A549 (cell line): ENCODE data around the gene POMT2.

ENCODE experiments used
- BHLHE40 ChIP-seq: IDR thresholded peaks from 2 replicates; pipeline ENCODE4 v1.6.1; 2012; ENCODE audit warnings: low read depth, low read length, inconsistent platforms
- CEBPB ChIP-seq, 2 experiments: fragments of >200 bp in 1 of 2; sonication (Bioruptor Twin) in 1 of 2; formaldehyde crosslinking in 1 of 2; IDR thresholded peaks; 2 replicates each; pipeline ENCODE4 v1.6.1; 2012 to 2016
- CHD4 ChIP-seq: fragments of 200-600 bp; sonication (generic); IDR thresholded peaks from 2 replicates; pipeline ENCODE4 v1.6.1; 2016; ENCODE audit warnings: antibody characterized with exemption, mild to moderate bottlenecking, borderline replicate concordance
- HOXA7 ChIP-seq: fragments of 250-450 bp; sonication (Bioruptor Pico); IDR thresholded peaks from 2 replicates; pipeline ENCODE4 v1.5.0; 2020; ENCODE audit warnings: mild to moderate bottlenecking, moderate library complexity
- JUNB ChIP-seq: fragments of >200 bp; sonication (Bioruptor Twin); formaldehyde crosslinking; IDR thresholded peaks from 2 replicates; pipeline ENCODE4 v1.6.1; 2016
- KDM5A ChIP-seq: fragments of 200-600 bp; sonication (generic); IDR thresholded peaks from 2 replicates; pipeline ENCODE4 v1.6.1; 2016; ENCODE audit warnings: antibody characterized with exemption, mild to moderate bottlenecking
- POLR2A ChIP-seq: IDR thresholded peaks from 2 replicates; pipeline ENCODE4 v1.6.1; 2012; ENCODE audit warnings: mild to moderate bottlenecking, low read length
- RCOR1 ChIP-seq: fragments of 150-350 bp; IDR thresholded peaks from 2 replicates; pipeline ENCODE4 v1.6.1; 2014; ENCODE audit warnings: antibody characterized with exemption, low read length, low read depth
- SREBF2 ChIP-seq: fragments of 450-650 bp; IDR thresholded peaks from 2 replicates; pipeline ENCODE4 v1.6.1; 2014; ENCODE audit warnings: mild to moderate bottlenecking, moderate library complexity
- ZC3H11A ChIP-seq: fragments of 450-650 bp; IDR thresholded peaks from 2 replicates; pipeline ENCODE4 v1.6.1; 2014; ENCODE audit warnings: antibody characterized with exemption, mild to moderate bottlenecking
- TF ChIP-seq, protein P1 (sequence below): fragments of >200 bp; sonication (Bioruptor Twin); formaldehyde crosslinking; IDR thresholded peaks from 3 replicates; pipeline ENCODE4 v1.5.1; 2016
- TF ChIP-seq, protein P2 (sequence below): fragments of 450-650 bp; IDR thresholded peaks from 2 replicates; pipeline ENCODE4 v1.6.1; 2014; ENCODE audit warnings: antibody characterized with exemption
- TF ChIP-seq, protein P3 (sequence below): IDR thresholded peaks from 2 replicates; pipeline ENCODE4 v1.6.1; 2012
- TF ChIP-seq, protein P4 (sequence below): fragments of 250-450 bp; sonication (Bioruptor Pico); IDR thresholded peaks from 2 replicates; pipeline ENCODE4 v1.5.0; 2021; ENCODE audit warnings: mild to moderate bottlenecking, moderate library complexity, borderline replicate concordance

DNA sequence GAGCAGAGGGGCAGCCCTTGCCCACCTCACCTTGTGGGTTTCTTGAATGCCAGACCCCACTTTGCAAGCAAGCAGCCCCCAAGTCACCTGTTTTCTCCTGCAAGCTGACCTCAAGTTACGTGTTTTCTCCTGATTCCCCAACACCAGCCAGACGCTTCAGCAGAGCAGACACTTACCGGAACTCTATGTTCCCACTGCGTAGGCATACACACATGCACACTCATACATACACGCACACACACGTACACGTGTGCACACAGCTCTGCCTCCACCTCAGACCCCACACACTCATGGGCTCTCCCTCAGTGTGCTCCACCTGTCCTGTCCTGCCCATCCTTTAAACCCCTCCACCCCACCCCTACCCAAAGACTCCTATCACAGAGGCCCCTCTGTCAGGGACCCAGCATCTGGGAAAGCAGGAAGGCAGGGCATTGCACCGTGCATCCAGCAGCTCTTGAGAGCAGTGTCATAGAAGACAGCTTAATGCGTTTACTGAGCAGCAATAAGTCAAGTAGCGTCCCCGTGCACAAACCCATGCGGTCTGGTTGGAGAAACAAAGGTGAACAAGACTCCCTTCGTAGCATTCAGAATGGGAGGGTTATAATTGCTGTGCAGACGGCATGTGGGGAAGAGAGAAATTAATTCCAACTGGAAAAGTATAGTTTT lies 94.7 kb downstream of the POMT2 start:
- TF ChIP-seq, protein P1, sequence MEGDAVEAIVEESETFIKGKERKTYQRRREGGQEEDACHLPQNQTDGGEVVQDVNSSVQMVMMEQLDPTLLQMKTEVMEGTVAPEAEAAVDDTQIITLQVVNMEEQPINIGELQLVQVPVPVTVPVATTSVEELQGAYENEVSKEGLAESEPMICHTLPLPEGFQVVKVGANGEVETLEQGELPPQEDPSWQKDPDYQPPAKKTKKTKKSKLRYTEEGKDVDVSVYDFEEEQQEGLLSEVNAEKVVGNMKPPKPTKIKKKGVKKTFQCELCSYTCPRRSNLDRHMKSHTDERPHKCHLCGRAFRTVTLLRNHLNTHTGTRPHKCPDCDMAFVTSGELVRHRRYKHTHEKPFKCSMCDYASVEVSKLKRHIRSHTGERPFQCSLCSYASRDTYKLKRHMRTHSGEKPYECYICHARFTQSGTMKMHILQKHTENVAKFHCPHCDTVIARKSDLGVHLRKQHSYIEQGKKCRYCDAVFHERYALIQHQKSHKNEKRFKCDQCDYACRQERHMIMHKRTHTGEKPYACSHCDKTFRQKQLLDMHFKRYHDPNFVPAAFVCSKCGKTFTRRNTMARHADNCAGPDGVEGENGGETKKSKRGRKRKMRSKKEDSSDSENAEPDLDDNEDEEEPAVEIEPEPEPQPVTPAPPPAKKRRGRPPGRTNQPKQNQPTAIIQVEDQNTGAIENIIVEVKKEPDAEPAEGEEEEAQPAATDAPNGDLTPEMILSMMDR = no peak
- TF ChIP-seq, protein P2, sequence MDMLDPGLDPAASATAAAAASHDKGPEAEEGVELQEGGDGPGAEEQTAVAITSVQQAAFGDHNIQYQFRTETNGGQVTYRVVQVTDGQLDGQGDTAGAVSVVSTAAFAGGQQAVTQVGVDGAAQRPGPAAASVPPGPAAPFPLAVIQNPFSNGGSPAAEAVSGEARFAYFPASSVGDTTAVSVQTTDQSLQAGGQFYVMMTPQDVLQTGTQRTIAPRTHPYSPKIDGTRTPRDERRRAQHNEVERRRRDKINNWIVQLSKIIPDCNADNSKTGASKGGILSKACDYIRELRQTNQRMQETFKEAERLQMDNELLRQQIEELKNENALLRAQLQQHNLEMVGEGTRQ = no peak
- TF ChIP-seq ZC3H11A = no peak
- TF ChIP-seq CHD4 = no peak
- no peak for TF ChIP-seq SREBF2
- no peak for TF ChIP-seq POLR2A
- TF ChIP-seq, protein P3, sequence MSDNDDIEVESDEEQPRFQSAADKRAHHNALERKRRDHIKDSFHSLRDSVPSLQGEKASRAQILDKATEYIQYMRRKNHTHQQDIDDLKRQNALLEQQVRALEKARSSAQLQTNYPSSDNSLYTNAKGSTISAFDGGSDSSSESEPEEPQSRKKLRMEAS = no peak
- no peak for TF ChIP-seq RCOR1
- TF ChIP-seq BHLHE40 = no peak
- TF ChIP-seq CEBPB (IDR thresholded peaks at IDR 0.05) = no peak
- TF ChIP-seq HOXA7 (CRISPR knock-in tag) = no peak
- no peak for TF ChIP-seq JUNB
- TF ChIP-seq, protein P4, sequence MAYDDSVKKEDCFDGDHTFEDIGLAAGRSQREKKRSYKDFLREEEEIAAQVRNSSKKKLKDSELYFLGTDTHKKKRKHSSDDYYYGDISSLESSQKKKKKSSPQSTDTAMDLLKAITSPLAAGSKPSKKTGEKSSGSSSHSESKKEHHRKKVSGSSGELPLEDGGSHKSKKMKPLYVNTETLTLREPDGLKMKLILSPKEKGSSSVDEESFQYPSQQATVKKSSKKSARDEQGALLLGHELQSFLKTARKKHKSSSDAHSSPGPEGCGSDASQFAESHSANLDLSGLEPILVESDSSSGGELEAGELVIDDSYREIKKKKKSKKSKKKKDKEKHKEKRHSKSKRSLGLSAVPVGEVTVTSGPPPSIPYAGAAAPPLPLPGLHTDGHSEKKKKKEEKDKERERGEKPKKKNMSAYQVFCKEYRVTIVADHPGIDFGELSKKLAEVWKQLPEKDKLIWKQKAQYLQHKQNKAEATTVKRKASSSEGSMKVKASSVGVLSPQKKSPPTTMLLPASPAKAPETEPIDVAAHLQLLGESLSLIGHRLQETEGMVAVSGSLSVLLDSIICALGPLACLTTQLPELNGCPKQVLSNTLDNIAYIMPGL (CRISPR knock-in tag) = no peak
- TF ChIP-seq KDM5A = no peak
